Measurements from ENCODE around the gene RBBP4.
"Not testable (repeated sequence)": the region's sequence is repeated elsewhere in the genome, so short reads cannot be mapped to it uniquely, and the experiment has no call there.

The RBBP4 gene

DNA sequence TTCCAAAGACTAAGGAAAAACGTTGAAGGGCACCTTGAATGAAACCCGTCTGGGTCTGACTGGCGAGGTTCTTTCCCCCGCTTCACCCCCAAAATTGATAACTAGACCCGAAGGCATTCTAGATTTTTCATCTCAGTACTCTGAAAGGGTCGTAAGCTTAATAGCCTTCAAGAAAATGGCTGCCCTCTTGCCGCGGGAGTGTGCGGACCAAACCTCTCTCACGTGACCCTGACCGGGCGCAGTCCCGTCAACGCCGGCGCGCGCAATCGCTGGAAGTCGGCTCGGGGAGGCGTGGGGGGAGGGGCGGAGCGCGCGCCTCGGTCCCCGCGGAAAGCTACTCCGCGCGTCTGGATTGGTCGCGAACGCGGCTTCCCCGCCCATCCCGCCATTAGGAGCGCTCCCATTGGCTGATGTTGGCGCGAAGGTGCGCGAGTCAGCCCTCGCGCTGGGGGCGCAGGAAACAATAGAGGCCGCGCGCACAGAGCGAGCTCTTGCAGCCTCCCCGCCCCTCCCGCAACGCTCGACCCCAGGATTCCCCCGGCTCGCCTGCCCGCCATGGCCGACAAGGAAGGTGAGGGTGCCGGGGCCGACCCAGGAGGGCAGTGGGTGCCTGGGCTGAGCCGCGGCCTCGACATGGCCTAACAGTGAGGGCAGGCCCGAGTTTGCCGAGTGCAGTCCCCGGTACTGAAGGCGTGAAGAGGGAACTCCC is at the start of gene RBBP4:
Gene RBBP4, plus strand, starts transcription at position 457 of the 709 bp plus-strand sequence. Its CDS starts 99 bp downstream, at position 556.
- peak; percentile 98 for DNase-seq

DNA sequence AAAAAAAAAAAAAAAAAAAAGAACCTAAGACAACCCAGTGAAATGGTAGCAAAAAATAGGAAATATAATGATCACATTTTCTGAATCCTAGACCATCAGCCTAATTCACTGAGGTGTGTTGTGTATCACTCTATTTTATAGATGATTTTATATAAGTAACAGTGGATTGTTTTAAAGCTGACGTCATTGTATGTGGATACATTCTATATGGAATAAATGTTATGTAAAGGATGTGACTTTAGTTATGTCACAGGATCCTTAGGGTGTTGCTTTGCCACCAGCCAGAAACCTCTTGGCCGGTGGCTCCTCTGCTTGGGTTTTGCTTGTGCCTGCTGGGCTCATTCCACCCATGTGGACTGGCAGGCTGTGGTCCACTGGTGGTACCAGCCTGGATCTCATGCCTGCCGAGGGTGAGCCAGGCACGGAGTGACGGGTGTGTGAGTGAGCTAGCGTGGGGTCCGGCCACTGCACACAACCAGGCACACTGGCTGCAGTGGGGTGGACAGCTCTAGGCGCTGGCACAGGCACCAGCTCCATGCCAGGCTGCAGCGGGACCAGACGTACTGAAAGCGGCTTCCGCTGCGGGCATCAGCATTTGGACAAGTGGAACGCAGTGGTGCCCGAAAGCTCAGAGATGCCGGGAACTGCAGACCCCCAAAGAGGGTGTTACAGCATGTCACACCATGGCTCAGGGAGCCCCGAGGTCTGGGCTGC is 45.1 kb upstream of the RBBP4 start:
- no peak for DNase-seq

DNA sequence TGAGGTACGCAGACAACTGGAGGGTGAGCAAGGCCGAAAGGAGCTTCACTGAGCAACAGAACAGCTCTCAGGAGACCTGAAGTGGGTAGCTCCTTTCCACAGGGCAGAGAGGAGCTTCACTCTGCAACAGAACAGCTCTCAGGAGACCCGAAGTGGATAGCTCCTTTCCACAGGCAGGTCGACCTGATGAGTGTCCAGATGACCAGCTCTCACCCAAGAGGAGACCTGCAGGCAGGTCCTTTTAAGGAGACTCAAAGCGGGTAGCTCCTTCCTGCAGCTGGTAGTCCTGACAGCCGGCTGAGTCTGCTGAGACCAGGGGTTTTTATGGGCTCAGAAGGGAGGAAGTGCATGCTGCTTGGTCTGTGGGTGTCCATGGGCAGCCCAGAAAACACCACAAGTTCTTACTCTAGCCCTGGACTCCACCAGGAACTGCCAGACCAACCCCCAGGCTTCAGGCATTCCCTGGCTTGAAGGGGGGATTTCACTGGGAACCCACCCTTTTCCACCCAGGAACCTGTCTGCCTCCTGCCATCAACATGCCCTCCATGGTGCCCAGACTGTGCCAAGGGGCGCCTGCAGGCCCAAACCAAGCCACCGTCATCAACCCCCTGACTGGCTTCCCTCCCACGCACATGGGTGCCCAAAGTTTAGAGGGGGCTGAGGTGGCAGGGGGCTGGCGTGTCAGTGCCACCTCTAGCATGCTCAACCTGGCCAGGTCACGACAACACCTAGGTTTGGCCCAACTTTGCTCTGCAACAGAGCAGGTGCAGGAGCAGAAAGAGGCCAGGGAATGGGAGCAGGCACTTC is 44.2 kb upstream of the RBBP4 start:
- no peak for DNase-seq

DNA sequence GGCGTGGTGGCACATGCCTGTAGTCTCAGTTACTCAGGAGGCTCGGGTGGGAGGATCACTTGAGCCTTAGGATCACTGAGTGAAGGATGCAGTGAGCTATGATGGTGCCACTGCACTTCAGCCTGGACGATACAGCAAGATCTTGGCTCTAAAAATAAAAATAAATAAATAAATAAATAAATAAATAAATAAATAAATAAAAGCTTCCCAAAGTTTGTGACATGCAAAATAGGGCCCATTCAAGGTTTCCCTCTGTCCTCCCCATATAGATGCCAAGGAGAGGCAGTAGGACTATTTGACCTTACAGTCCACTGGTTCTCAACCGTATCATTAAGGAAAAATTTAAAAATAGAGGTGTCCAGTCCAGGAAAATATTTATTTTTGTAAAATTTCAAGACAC is 41.8 kb upstream of the RBBP4 start:
- DNase-seq: no peak

DNA sequence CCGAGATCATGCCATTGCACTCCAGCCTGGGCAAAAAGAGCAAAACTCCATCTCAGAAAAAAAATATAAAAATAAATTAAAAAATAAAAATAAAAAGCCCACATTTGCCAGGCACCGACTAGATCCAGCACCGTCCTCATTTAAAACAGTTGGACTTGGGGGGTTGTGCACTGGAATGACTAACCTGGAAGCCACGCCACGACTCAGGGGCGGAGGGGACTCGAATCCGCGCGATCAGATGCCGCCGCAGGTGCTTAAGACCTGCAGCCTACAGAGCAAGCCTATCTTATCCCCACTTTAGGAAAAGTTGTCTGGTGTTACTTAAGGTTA is 39.2 kb upstream of the RBBP4 start:
- DNase-seq: no peak

DNA sequence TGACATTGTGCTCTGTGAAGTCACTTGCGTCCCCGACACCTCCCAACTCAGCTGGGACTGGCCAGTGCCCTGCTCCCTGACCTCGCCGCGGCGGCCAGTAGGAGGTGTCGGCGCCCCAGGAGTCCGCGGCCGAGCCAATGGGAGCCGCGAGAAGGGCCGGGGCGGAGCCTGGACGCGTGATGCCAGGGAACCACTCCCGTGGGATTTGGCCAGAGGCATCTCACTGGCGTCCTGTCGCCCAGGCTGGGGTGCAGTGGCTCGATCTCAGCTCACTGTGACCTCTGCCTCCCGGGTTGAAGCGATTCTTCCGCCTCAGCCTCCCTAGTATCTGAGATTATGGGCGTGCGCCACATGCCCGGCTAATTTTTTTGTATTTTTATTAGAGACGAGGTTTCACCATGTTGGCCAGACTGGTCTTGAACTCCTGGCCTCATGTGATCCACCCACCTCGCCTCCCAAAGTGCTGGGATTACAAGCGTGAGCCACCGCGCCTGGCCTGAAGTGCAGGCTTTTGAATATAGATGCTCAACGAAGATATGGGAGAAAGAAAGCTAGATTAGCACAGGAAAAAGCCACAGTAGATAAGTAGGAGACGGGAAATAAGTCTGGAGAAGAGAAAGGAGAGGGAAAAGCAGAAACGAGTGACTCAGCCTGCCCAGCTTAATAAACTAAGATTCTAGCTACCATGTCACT is 38.7 kb upstream of the RBBP4 start:
- no peak for DNase-seq

DNA sequence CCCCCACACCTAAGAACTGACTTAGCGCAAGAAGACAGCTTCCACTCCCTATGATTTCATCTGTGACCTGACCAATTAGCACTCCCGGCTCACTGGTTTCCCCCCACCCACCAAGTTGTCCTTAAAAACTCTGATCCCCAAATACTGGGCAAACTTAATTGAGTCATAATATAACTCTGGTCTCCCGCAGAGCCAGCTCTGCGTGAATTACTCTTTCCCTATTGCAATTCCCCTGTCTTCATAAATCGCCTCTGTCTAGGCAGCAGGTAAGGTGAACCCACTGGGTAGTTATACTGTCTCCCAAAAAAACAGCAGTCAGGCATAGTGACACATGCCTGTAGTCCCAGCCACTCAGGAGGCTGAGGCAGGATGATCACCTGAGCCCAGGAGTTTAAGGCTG is 37.5 kb upstream of the RBBP4 start:
- no peak for DNase-seq

DNA sequence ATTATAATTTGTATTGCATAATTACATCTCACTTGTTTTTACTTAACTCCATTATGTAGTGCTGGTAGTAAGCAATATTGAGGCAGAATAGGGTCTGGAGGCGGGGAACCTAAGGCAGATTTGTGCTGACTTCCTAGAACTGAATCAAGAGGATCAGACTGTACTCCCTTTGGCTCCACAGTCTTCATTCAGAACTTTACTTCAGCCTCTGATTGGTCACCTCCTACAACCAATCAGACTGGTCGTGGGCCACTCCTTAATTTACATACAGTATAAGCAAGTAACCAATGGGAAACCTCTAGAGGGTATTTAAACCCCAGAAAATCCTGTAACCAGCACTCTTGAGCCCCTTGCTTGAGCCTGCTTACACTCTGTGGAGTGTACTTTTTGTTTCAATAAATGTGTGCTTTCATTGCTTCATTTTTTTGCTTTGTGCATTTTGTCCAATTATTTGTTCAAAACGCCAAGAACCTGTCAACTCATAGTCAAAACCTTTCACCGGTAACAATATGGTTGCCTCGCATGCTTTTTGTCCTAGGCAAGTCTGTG is 32.3 kb upstream of the RBBP4 start:
- no peak for DNase-seq

DNA sequence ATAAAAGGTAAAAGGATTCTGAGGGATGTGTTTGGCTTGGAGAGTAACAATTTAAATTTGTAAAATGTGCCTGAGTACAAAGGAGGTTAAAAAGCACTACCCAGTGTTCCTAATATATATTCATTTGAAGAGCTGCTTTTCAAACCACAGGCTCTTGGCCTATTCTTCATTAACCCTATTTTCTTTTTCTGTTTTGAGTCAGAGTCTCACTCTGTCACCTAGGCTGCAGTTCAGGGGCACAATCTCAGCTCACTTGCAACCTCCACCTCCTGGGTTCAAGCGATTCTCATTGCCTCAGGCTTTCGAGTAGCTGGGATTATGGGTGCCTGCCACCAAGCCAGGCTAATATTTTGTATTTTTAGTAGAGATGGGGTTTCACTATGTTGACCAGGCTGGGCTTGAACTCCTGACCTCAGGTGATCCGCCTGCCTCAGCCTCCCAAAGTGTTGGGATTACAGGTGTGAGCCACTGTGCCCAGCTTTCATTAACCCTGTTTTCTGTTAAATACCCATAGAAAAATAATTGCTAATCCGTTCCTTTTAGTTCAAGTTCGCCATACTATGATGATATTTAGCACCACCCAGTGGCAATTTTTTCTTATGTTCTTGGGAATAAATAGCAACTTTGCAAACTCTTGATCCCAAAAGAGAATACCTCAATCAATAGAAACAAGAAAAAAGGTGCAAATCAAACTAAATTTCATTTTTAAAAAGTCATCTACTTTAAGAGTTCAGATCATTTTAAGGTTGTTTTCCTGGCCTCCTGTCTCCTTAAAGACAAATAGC is 31.1 kb upstream of the RBBP4 start:
- no peak for DNase-seq

DNA sequence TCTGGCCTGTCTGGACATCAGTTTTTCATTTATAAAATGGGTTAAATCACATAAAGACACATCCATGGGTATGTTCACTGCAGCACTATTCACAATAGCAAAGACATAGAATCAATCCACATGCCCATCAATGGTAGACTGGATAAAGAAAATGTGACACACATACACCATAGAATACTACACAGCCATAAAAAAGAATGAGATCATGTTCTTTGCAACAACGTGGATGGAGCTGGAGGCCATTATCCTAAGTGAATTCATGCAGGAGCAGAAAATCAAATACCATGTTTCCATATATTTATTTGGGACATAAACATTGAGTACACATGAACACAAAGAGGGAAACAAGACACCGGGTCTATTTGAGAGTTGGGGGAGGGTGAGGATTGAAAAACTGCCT is 28.8 kb upstream of the RBBP4 start:
- no peak for DNase-seq

DNA sequence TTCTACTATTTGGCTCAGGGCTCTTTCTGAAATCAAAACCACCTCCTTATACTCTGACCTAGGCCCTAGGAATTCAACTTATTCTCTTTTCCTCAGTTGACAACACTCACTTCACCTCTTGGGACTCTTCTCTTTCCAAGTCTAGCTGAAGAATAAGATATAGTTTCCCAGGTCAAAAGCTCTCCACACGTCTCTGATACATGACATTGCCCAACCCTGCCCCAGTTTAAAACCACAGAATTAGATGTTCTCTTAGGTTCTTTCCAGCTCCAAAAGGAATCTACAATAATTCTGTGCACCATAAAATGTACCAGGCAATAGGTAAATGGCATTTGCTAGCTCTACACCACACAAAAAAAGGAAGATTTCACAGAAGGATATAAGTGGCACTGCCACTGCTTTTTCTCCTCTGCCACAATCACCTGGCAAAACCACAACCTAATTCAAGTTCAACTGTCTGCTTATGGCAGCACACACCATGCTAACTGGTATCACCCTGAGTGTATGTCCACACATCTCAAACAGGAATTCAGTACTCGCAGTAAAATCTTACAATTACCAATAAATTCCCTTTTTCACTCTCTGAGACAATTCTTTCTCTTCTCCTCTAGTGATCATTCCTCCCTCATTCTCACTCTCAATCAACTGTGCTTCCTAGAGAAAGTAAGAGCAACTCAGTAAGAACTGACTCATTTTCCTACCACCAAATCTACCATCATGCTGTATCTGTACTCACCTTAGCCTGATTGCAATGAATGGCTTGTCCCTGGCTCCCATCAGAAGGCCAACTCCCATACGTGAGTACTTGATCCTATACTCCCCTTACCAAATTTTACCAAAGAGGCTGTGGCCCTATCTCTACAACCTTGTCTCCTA is 28.0 kb upstream of the RBBP4 start:
- DNase-seq: no peak

DNA sequence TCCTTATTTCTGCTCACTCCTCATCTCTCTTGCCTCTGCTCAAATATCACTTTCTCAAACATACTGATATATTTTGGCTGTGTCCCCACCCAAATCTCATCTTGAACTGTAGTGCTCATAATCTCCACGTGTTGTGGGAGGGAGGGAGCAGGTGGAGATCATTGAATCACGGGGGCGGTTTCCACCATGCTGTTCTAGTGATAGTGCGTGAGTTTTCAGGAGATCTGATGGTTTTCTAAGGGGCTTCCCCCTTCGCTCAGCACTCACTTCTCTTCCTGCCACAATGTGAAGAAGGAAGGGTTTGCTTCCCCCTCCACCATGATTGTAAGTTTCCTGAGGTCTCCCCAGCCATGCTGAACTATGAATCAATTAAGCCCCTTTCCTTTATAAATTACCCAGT is 27.2 kb upstream of the RBBP4 start:
- DNase-seq: peak; percentile 22

DNA sequence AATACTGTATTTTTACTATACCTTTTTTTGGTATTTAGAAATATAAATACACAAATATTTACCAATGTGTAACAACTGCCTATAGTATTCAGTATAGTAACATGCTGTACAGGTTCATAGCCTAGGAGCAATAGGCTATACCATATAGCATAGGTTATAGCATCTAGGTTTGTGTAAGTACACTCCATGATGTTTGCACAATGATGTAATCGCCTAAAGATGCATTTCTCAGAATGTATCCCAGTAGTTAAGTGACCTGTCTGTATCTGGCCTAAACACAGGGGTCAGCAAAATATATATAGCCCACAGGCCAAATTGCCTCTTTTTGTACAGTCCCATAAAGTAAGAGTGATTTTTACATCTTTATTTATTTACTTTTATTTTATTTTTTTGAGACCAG is 24.8 kb upstream of the RBBP4 start:
- no peak for DNase-seq

DNA sequence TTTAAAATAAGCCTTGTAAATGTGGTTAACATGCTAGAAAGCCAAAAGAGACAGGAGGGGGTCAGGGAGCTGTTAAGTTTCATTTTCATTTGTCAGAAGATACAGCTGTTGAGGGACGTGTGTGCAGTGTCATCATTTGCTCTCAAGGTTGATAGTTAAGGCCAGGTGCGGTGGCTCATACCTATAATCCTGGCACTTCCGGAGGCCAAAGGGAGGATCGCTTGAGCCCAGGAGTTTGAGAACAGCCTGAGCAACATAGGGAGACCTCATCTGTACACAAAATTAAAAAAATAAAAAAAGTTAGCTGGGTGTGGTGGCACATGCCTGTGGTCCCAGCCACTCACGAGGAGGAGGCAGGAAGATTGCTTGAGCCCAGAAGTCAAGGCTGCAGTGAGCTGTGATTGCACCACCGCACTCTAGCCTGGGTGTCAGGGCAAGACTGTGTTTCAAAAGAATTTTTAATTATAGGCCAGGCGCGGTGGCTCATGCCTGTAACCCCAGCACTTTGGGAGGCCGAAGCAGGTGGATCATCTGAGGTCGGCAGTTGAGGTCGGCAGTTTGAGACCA is 23.3 kb upstream of the RBBP4 start:
- no peak for DNase-seq

DNA sequence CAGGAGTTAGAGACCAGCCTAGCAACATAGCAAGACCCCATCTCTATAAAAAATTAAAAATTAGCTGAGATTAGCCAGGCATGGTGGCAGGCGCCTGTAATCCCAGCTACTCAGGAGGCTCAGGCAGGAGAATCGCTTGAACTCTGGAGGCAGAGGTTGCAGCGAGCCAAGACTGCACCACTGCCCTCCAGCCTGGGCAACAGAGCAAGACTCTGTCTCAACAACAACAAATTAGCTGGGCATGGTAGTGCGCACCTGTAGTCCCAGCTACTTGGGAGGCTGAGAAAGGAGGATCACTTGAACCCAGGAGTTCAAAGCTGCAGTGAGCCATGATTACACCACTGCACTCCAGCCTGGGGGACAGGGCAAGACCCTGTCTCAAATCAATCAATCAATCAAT is 20.8 kb upstream of the RBBP4 start:
- not testable (repeated sequence) for DNase-seq

DNA sequence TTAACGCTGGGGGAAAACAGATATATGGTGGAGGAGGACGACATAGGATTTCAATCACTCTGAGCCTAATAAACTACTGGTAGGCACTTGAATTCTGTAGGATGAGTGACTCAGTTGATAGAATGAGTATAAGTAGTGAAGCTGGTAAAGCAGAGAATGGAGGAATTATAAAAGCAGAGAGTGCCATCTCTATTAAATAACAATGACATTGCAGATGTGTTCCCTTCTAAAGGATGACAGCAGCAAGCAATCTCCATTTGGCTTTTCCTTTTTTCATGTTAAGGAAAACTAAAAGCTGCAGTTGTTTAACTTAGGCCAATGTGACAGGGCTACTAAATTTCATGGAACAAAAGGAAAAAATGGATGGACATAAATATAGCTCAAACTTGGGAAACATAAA is 18.2 kb upstream of the RBBP4 start:
- no peak for DNase-seq

DNA sequence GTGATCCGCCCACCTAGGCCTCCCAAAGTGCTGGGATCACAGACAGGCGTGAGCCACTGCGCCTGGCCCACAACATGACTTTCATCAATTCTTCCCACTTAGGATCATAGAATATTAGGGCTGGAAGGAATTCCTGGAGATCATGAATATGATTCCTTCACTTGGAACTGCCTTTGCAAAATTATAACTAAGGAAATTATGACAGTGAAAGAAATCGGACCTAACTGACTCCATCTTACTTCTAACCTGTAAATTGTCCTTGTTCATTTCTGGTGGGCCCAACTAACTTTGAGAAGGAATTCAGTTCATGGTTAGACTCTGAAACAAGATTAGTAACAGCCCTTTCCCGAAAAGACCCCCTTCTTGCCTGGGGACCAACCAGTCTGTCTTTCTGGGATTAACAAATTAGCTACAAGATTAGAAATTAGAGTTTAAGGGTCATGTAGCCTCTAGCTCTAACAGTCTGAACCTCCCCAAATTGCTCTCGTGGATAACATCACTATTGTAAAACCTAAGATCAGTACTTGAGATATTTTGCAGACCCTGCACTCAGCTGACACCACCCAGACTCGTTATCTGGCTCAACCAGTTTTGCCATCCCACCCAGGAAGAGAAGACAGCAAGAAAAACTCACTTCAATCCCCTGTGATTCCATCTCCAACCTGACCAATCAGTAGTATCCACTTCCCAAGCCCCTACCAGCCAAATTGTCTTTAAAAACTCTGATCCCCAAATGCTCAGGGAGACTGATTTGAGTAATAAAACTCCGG is 15.3 kb upstream of the RBBP4 start:
- no peak for DNase-seq

DNA sequence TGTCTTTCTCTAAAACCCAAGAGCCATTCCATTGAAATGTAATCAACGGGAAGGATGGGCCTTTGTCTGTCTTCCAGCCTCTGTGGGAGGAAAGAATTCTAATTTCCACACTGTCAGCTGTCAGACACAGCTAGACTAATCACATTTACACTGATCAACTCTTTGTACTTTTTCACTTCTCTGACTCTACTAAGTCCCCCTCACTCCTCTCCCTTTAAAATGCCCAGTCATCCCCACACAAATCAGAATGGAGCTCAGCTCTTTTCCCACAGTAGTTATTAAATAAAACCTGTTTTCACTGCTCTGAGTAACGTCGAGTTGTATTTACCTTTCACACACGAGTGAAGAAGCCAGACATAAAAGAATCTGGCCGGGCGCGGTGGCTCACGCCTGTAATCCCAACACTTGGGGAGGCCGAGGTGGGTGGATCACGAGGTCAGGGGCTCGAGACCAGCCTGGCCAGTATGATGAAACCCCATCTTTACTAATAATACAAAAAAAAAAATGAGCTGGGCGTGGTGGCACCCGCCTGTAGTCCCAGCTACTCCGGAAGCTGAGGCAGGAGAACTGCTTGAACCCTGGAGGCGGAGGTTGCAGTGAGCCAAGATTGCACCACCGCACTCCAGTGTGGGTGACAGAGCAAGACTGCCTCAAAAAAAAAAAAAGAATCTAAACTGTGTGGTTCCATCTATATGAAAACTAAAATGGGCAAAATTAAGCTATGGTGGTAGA is 13.9 kb upstream of the RBBP4 start:
- DNase-seq: no peak

DNA sequence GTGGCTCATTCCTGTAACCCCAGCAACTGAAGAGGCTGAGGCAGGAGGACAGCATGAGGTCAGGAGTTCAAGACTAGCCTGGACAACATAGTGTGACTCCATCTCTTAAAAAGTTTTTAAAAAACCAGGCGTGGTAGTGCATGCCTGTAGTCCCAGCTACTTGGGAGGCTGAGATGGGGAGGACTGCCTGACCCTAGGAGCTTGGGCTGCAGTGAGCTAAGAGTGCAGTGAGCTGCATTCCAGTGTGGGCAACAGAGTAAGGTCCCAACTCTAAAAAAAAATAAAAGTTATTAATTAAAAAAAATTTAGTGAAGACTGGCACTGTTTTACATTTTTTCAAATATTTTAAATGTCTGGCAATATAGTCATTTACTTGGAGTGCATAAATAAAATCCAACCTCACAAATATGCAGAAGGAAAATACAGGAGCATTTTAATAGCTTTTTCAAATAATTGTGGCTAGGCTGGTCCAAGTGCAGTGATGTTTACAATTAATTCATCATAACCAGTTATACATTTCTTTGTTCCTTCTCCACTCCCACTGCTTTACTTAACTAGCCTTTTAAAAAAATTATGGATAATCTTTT is 11.4 kb upstream of the RBBP4 start:
- no peak for DNase-seq
